ENCODE results near the gene CAMKV. TPM values are rescaled to one million over a fixed set of nuclear protein-coding genes. Genes with fewer than 3 reads are reported as not detected.

CAMKV gene
- polyA plus RNA-seq, 3 donors from 2014 or later, result not detected

GRCh38 chr3:49878686-49879085, 9.0 kb upstream of the CAMKV start:
- Mint-ChIP-seq H3K27ac (no peak overlapping the region), H3K4me1 (no peaks in the 10 kb centered on the region), H3K9me3 (no peaks in the 10 kb centered on the region), H3K27me3 (ENCODE audit: low read depth in 3 of 3) (peaks cover 0 to 4% (median 0%) of the 10 kb centered on the region in 3 donors), H3K36me3 (no peaks in the 10 kb centered on the region), H3K4me3 (no peak overlapping the region)
- no peak for DNase-seq

- Mint-ChIP-seq H3K4me1 (no peaks in the 10 kb centered on the region), H3K36me3 (no peaks in the 10 kb centered on the region), H3K9me3 (no peaks in the 10 kb centered on the region), H3K4me3 (no peak overlapping the region), H3K27me3 (ENCODE audit: low read depth in 3 of 3) (peaks cover 0 to 4% (median 0%) of the 10 kb centered on the region in 3 donors), H3K27ac (no peak overlapping the region)
- no peak for DNase-seq
Observed at GRCh38 chr3:49877716-49878115, 8.0 kb upstream of the CAMKV start.

- DNase-seq, result no peak
- no peaks in the 10 kb centered on the region for H3K36me3 Mint-ChIP-seq
- H3K9me3 Mint-ChIP-seq, result no peaks in the 10 kb centered on the region
- H3K4me3 Mint-ChIP-seq, result no peak overlapping the region
- no peaks in the 10 kb centered on the region for H3K4me1 Mint-ChIP-seq
- H3K27me3 Mint-ChIP-seq (ENCODE audit: low read depth in 3 of 3), result peaks cover 0 to 4% (median 3%) of the 10 kb centered on the region in 3 donors
- H3K27ac Mint-ChIP-seq, result no peak overlapping the region
Observed at GRCh38 chr3:49876567-49876966, 6.9 kb upstream of the CAMKV start.

GRCh38 chr3:49873623-49874022, 3.9 kb upstream of the CAMKV start:
- Mint-ChIP-seq H3K4me3 (no peak overlapping the region), H3K27me3 (ENCODE audit: low read depth in 3 of 3) (peaks cover 3 to 5% (median 4%) of the 10 kb centered on the region in 3 donors), H3K36me3 (no peaks in the 10 kb centered on the region), H3K9me3 (no peaks in the 10 kb centered on the region), H3K4me1 (no peaks in the 10 kb centered on the region), H3K27ac (no peak overlapping the region)
- no peak for DNase-seq

- Mint-ChIP-seq H3K36me3 (no peaks in the 10 kb centered on the region), H3K27ac (no peak overlapping the region), H3K27me3 (ENCODE audit: low read depth in 3 of 3) (peaks cover 4 to 12% (median 9%) of the 10 kb centered on the region in 3 donors), H3K4me1 (peaks cover 0 to 2% of the 10 kb centered on the region in 2 donors), H3K9me3 (no peaks in the 10 kb centered on the region), H3K4me3 (no peak overlapping the region)
- DNase-seq, result no peak
Observed at GRCh38 chr3:49872801-49873281, 3.1 kb upstream of the CAMKV start.

GRCh38 chr3:49871531-49872153, 1.9 kb upstream of the CAMKV start:
- no peak overlapping the region for H3K4me3 Mint-ChIP-seq
- no peak for DNase-seq
- no peak overlapping the region for H3K27ac Mint-ChIP-seq
- H3K27me3 Mint-ChIP-seq (ENCODE audit: low read depth in 3 of 3), result peaks cover 4 to 12% (median 9%) of the 10 kb centered on the region in 3 donors
- peaks cover 0 to 2% of the 10 kb centered on the region in 2 donors for H3K4me1 Mint-ChIP-seq
- no peaks in the 10 kb centered on the region for H3K9me3 Mint-ChIP-seq
- no peaks in the 10 kb centered on the region for H3K36me3 Mint-ChIP-seq

GRCh38 chr3:49868862-49869466, 742 bp downstream of the CAMKV start:
- no peak for DNase-seq
- Mint-ChIP-seq H3K9me3 (no peaks in the 10 kb centered on the region), H3K27ac (no peak overlapping the region), H3K4me1 (peaks cover 0 to 2% of the 10 kb centered on the region in 2 donors), H3K36me3 (no peaks in the 10 kb centered on the region), H3K4me3 (peak overlapping the region in 3 of 5 donors; percentile 11 to 27 (median 21)), H3K27me3 (ENCODE audit: low read depth in 3 of 3) (peaks cover 5 to 12% (median 9%) of the 10 kb centered on the region in 3 donors)

- H3K27ac Mint-ChIP-seq, result no peak overlapping the region
- H3K27me3 Mint-ChIP-seq (ENCODE audit: low read depth in 3 of 3), result peaks cover 5 to 12% (median 11%) of the 10 kb centered on the region in 3 donors
- peaks cover 0 to 2% of the 10 kb centered on the region in 2 donors for H3K4me1 Mint-ChIP-seq
- no peak for DNase-seq
- H3K36me3 Mint-ChIP-seq, result no peaks in the 10 kb centered on the region
- no peaks in the 10 kb centered on the region for H3K9me3 Mint-ChIP-seq
- H3K4me3 Mint-ChIP-seq, result peak overlapping the region in 2 of 5 donors; percentile 16 to 32
Observed at GRCh38 chr3:49867871-49868321, 1.8 kb downstream of the CAMKV start.

GRCh38 chr3:49867400-49867799, 2.3 kb downstream of the CAMKV start:
- no peak for DNase-seq
- H3K4me3 Mint-ChIP-seq, result no peak overlapping the region
- H3K27ac Mint-ChIP-seq, result no peak overlapping the region
- H3K9me3 Mint-ChIP-seq, result no peaks in the 10 kb centered on the region
- peaks cover 0 to 2% of the 10 kb centered on the region in 2 donors for H3K4me1 Mint-ChIP-seq
- H3K36me3 Mint-ChIP-seq, result no peaks in the 10 kb centered on the region
- H3K27me3 Mint-ChIP-seq (ENCODE audit: low read depth in 3 of 3), result peaks cover 5 to 12% (median 11%) of the 10 kb centered on the region in 3 donors

GRCh38 chr3:49865198-49865784, 4.4 kb downstream of the CAMKV start:
- Mint-ChIP-seq H3K4me1 (peaks cover 0 to 2% of the 10 kb centered on the region in 2 donors), H3K27me3 (ENCODE audit: low read depth in 3 of 3) (peaks cover 5 to 11% (median 9%) of the 10 kb centered on the region in 3 donors), H3K36me3 (no peaks in the 10 kb centered on the region), H3K4me3 (no peak overlapping the region), H3K27ac (no peak overlapping the region), H3K9me3 (no peaks in the 10 kb centered on the region)
- no peak for DNase-seq

GRCh38 chr3:49864505-49864904, 5.2 kb downstream of the CAMKV start:
- no peaks in the 10 kb centered on the region for H3K9me3 Mint-ChIP-seq
- H3K27me3 Mint-ChIP-seq (ENCODE audit: low read depth in 3 of 3), result peaks cover 5 to 11% (median 9%) of the 10 kb centered on the region in 3 donors
- DNase-seq, result no peak
- no peak overlapping the region for H3K4me3 Mint-ChIP-seq
- H3K4me1 Mint-ChIP-seq, result peaks cover 0 to 2% of the 10 kb centered on the region in 2 donors
- no peaks in the 10 kb centered on the region for H3K36me3 Mint-ChIP-seq
- H3K27ac Mint-ChIP-seq, result no peak overlapping the region

GRCh38 chr3:49859576-49860305, 10.0 kb downstream of the CAMKV start:
- no peaks in the 10 kb centered on the region for H3K36me3 Mint-ChIP-seq
- no peak for DNase-seq
- H3K27ac Mint-ChIP-seq, result no peak overlapping the region
- H3K27me3 Mint-ChIP-seq (ENCODE audit: low read depth in 3 of 3), result peaks cover 2 to 4% (median 2%) of the 10 kb centered on the region in 3 donors
- H3K4me1 Mint-ChIP-seq, result peaks cover 11 to 13% of the 10 kb centered on the region in 2 donors
- no peak overlapping the region for H3K4me3 Mint-ChIP-seq
- no peaks in the 10 kb centered on the region for H3K9me3 Mint-ChIP-seq

GRCh38 chr3:49856181-49857005, 13.3 kb downstream of the CAMKV start, which contains the start of gene TRAIP:
TRAIP (minus strand) TSS chr3:49856564; CDS start chr3:49856453, 111 bp downstream.
- H3K36me3 Mint-ChIP-seq, result no peaks in the 10 kb centered on the region
- H3K9me3 Mint-ChIP-seq, result no peaks in the 10 kb centered on the region
- peaks cover 11 to 13% of the 10 kb centered on the region in 2 donors for H3K4me1 Mint-ChIP-seq
- peaks cover 0 to 4% (median 2%) of the 10 kb centered on the region in 3 donors for H3K27me3 Mint-ChIP-seq (ENCODE audit: low read depth in 3 of 3)
- H3K27ac Mint-ChIP-seq, result peak within 1 kb of the TSS; percentile 82 to 92 (median 89)
- peak within 1 kb of the TSS; percentile 84 to 91 (median 90) for H3K4me3 Mint-ChIP-seq
- DNase-seq, result peak; percentile 95 to 96 (median 95)

All from immature natural killer cell (primary cell).